GM18511 (cell line): ENCODE data around the gene XRCC1.
"Not testable (repeated sequence)": the region's sequence is repeated elsewhere in the genome, so short reads cannot be mapped to it uniquely, and the experiment has no call there.

Experiments used
- ATAC-seq: cut with Tn5 transposase; IDR thresholded peaks from one replicate; pipeline ENCODE4 v1.9.1; 2021; ENCODE audit warnings: mild to moderate bottlenecking, moderate library complexity; ENCODE audit not compliant: unreplicated experiment

The XRCC1 gene

GRCh38 chr19:43523696-43524095 lies 51.6 kb downstream of the XRCC1 start:
- not testable (repeated sequence) for ATAC-seq

- ATAC-seq = no peak
Measured at GRCh38 chr19:43522929-43523328, 52.4 kb downstream of the XRCC1 start.

GRCh38 chr19:43519436-43520088 lies 55.8 kb downstream of the XRCC1 start:
- ATAC-seq = no peak

- no peak for ATAC-seq
Measured at GRCh38 chr19:43518051-43518450, 57.3 kb downstream of the XRCC1 start.

GRCh38 chr19:43512399-43512798 lies 62.9 kb downstream of the XRCC1 start:
- ATAC-seq = not testable (repeated sequence)

- ATAC-seq = no peak
Measured at GRCh38 chr19:43511324-43511723, 64.0 kb downstream of the XRCC1 start.

GRCh38 chr19:43510713-43511112 lies 64.6 kb downstream of the XRCC1 start:
- ATAC-seq = no peak

GRCh38 chr19:43507880-43508279 lies 67.4 kb downstream of the XRCC1 start:
- ATAC-seq = no peak

GRCh38 chr19:43506629-43507028 lies 68.7 kb downstream of the XRCC1 start:
- no peak for ATAC-seq

GRCh38 chr19:43505941-43506340 lies 69.4 kb downstream of the XRCC1 start:
- no peak for ATAC-seq

GRCh38 chr19:43505186-43505456 lies 70.2 kb downstream of the XRCC1 start:
- no peak for ATAC-seq

GRCh38 chr19:43504426-43505185 lies 70.7 kb downstream of the XRCC1 start, which contains the start of gene PHLDB3:
Gene PHLDB3, minus strand, starts transcription at chr19:43504746. Its CDS starts 628 bp downstream, at chr19:43504118.
- ATAC-seq = peak; percentile 34

GRCh38 chr19:43503501-43504425 lies 71.6 kb downstream of the XRCC1 start:
- ATAC-seq = peak; percentile 89

- ATAC-seq = no peak
Measured at GRCh38 chr19:43502419-43502976, 72.8 kb downstream of the XRCC1 start.

- ATAC-seq = no peak
Measured at GRCh38 chr19:43501661-43502418, 73.5 kb downstream of the XRCC1 start.

GRCh38 chr19:43499042-43499441 lies 76.3 kb downstream of the XRCC1 start:
- no peak for ATAC-seq

- no peak for ATAC-seq
Measured at GRCh38 chr19:43498233-43498842, 77.0 kb downstream of the XRCC1 start.

GRCh38 chr19:43496960-43497359 lies 78.4 kb downstream of the XRCC1 start:
- no peak for ATAC-seq

GRCh38 chr19:43495082-43495481 lies 80.2 kb downstream of the XRCC1 start:
- no peak for ATAC-seq
